22Rv1 (cell line): ENCODE data around the gene ELSPBP1.

Source experiments
- CTCF ChIP-seq: fragments of 450-650 bp; IDR thresholded peaks from 2 replicates; pipeline ENCODE4 v1.5.1; 2017; ENCODE audit warnings: mild to moderate bottlenecking
- ZFX ChIP-seq: fragments of 450-650 bp; IDR thresholded peaks from 2 replicates; pipeline ENCODE4 v1.6.1; 2017; ENCODE audit warnings: antibody characterized with exemption, borderline replicate concordance

- TF ChIP-seq CTCF (no peak), ZFX (no peak)
Measured at GRCh38 chr19:48059331-48059730, 64.9 kb downstream of the ELSPBP1 start.
